Stimulated activated CD8-positive, alpha-beta memory T cell treated with anti-CD3 and anti-CD28 coated beads, Interleukin-12 subunit alpha, Interleukin-12 subunit beta, amount 100 ng/mL, for 24 hours (primary cell): ENCODE measurements around the gene ZBTB17.
"Not testable (repeated sequence)": the region's sequence is repeated elsewhere in the genome, so short reads cannot be mapped to it uniquely, and the experiment has no call there.

ENCODE experiments used
- DNase-seq: peaks from one replicate; pipeline ENCODE4 v3.0.0-alpha.2; 2020; ENCODE audit errors: extremely low read depth

Gene ZBTB17

GRCh38 chr1:15896841-15897610 is 78.9 kb downstream of the ZBTB17 start:
- not testable (repeated sequence) for DNase-seq

- no peak for DNase-seq
Observed at GRCh38 chr1:15895233-15895632, 80.7 kb downstream of the ZBTB17 start.

GRCh38 chr1:15892857-15893599 is 82.9 kb downstream of the ZBTB17 start:
- DNase-seq = not testable (repeated sequence)
